ENCODE results near the gene LRRC55.

LRRC55 gene

GRCh38 chr11:57203882-57204480 is 22.2 kb downstream of the LRRC55 start:
- no peak for DNase-seq

GRCh38 chr11:57205041-57205641 is 23.4 kb downstream of the LRRC55 start:
- DNase-seq = no peak

- no peak for DNase-seq
Observed at GRCh38 chr11:57207168-57207567, 25.4 kb downstream of the LRRC55 start.

GRCh38 chr11:57210781-57211180 is 29.0 kb downstream of the LRRC55 start:
- no peak for DNase-seq

- DNase-seq = no peak
Observed at GRCh38 chr11:57213342-57214097, 31.8 kb downstream of the LRRC55 start.

GRCh38 chr11:57214098-57214417 is 32.3 kb downstream of the LRRC55 start:
- no peak for DNase-seq

GRCh38 chr11:57214494-57214893 is 32.7 kb downstream of the LRRC55 start:
- no peak for DNase-seq

GRCh38 chr11:57216463-57216862 is 34.7 kb downstream of the LRRC55 start:
- DNase-seq = no peak

- no peak for DNase-seq
Observed at GRCh38 chr11:57217053-57217452, 35.3 kb downstream of the LRRC55 start.

- DNase-seq = no peak
Observed at GRCh38 chr11:57219021-57219627, 37.4 kb downstream of the LRRC55 start.

GRCh38 chr11:57222239-57222638 is 40.5 kb downstream of the LRRC55 start:
- DNase-seq = no peak

GRCh38 chr11:57223601-57224000 is 41.8 kb downstream of the LRRC55 start:
- DNase-seq = no peak

- DNase-seq = no peak
Observed at GRCh38 chr11:57224128-57224527, 42.4 kb downstream of the LRRC55 start.

- DNase-seq = no peak
Observed at GRCh38 chr11:57224537-57224936, 42.8 kb downstream of the LRRC55 start.

GRCh38 chr11:57228600-57228999 is 46.8 kb downstream of the LRRC55 start:
- DNase-seq = no peak

- DNase-seq = no peak
Observed at GRCh38 chr11:57230316-57230715, 48.6 kb downstream of the LRRC55 start.

GRCh38 chr11:57230791-57231538 is 49.2 kb downstream of the LRRC55 start:
- DNase-seq = no peak

- no peak for DNase-seq
Observed at GRCh38 chr11:57231539-57232253, 49.9 kb downstream of the LRRC55 start.

- DNase-seq = no peak
Observed at GRCh38 chr11:57233702-57234101, 51.9 kb downstream of the LRRC55 start.

GRCh38 chr11:57235761-57236703 is 54.3 kb downstream of the LRRC55 start:
- DNase-seq = no peak

- no peak for DNase-seq
Observed at GRCh38 chr11:57237204-57237681, 55.5 kb downstream of the LRRC55 start, which contains the start of gene APLNR. Gene APLNR (minus strand): TSS chr11:57237250. CDS start chr11:57237004, 246 bp downstream.

Measured in NCI-H1694 treated with DMSO at 0.1 percent for 48 hours (cell line).